Adrenal gland (tissue), 12 donors: ENCODE data around the gene ZIC3. TPM values are rescaled to one million over a fixed set of nuclear protein-coding genes. Genes with fewer than 3 reads are reported as not detected.

Source experiments
- DNase-seq, 7 donors: peaks; one replicate each; pipeline ENCODE4 v3.0.0-alpha.2; 2019 to 2020
- H3K27ac ChIP-seq, 5 donors: fragments of 200-600 bp; sonication (generic) in 4 of 5; 1 replicate in 3 of 5; 2 replicates in 2 of 5; pipeline versions ENCODE4 v1.5.1 to v1.8.0; 2016 to 2020; ENCODE audit warnings: mild to moderate bottlenecking in 1 of 5
- H3K27me3 ChIP-seq: fragments of 200-600 bp; 2 replicates; pipeline ENCODE4 v1.8.0; 2021
- H3K36me3 ChIP-seq, 2 donors: fragments of 200-600 bp; replicated peaks in 1 of 2; 1 replicate in 1 of 2; 2 replicates in 1 of 2; pipeline versions ENCODE4 v1.5.1 to v1.8.0; 2018 to 2022
- H3K4me1 ChIP-seq, 2 donors: fragments of 200-600 bp; replicated peaks in 1 of 2; 1 replicate in 1 of 2; 2 replicates in 1 of 2; pipeline versions ENCODE4 v1.5.1 to v1.8.0; 2018 to 2021
- H3K4me3 ChIP-seq, 4 donors: fragments of 200-600 bp; sonication (generic) in 3 of 4; one replicate each; pipeline ENCODE4 v1.5.1; 2016 to 2018
- H3K9me3 ChIP-seq, 3 donors: fragments of 200-600 bp; sonication (generic) in 1 of 3; replicated peaks in 1 of 3; 1 replicate in 2 of 3; 2 replicates in 1 of 3; pipeline versions ENCODE4 v1.5.1 to v1.8.0; 2016 to 2021
- CTCF ChIP-seq, 6 experiments: fragments of 450-650 bp in 4 of 6; fragments of 200-600 bp in 2 of 6; sonication (generic) in 1 of 6; IDR thresholded peaks; 1 replicate in 5 of 6; 2 replicates in 1 of 6; pipeline versions ENCODE4 v1.5.1 to v1.8.0; 2016 to 2021; ENCODE audit warnings: antibody characterized with exemption in 6 of 6, mild to moderate bottlenecking in 2 of 6, moderate library complexity in 1 of 6
- POLR2A ChIP-seq, 2 donors: fragments of 450-650 bp; IDR thresholded peaks; one replicate each; pipeline ENCODE4 v1.6.1; 2017; ENCODE audit warnings: antibody characterized with exemption in 2 of 2, mild to moderate bottlenecking in 2 of 2, moderate library complexity in 1 of 2
- WGBS, 4 donors: extraction: QIAGEN DNeasy Blood & Tissue Kit in 2 of 4; methylation state at CpG; one replicate each; pipeline versions ENCODE4 v1.1.5 to v1.1.7; 2013 to 2017; 5-methylcytosine and 5-hydroxymethylcytosine counted together
- intact Hi-C, 2 donors: fragments of 100-400 bp; cut with DNase I; formaldehyde crosslinking; loops; one replicate each; pipeline versions ENCODE4 v1.14.1 to v1.15.0; 2022 to 2023
- polyA plus RNA-seq, 3 donors: library from polyadenylated mRNA; stranded (reverse); fragments of 200-250 nt in 2 of 3; fragments of 350-450 nt in 1 of 3; fragmentation: Illumina TruSeq in 1 of 3; extraction: RNeasy Lipid Tissue Mini Kit (QIAGEN cat#74804) in 1 of 3; gene quantifications; one replicate each; pipeline ENCODE4 v1.2.3, GENCODE V29; 2013 to 2014
- total RNA-seq, 9 donors: library from RNA; depleted of rRNA in 4 of 9; stranded (reverse); fragments of >200 nt in 4 of 9; fragments of 120-200 nt in 1 of 9; fragmentation: NEBNext Ultra II Directional in 1 of 9; extraction: Animal tissue kit (Norgen Biotek cat#: 25700) in 1 of 9; gene quantifications; one replicate each; pipeline versions ENCODE4 v1.1.0 to v1.2.4, GENCODE V29; 2013 to 2023
- donor health status: healthy with polysubstance abuse.
- donor health status: Bipolar disorder and iron deficiency.
- donor health status: DM: yes; HTN: yes; CAD: no.
- donor health status: DM: no; HTN: no; CAD: no.
- donor health status: DM: no; HTN: no; CAD: no.
- donor health status: DM: yes; HTN: yes; CAD: no.

Gene ZIC3
- total and polyA plus RNA-seq, 12 donors = 0.08 TPM; not detected in 11

GRCh38 chrX:137566746-137567679, 1.1 kb downstream of the ZIC3 start:
- intact Hi-C loops = no loop called here
- no peak for TF ChIP-seq CTCF (IDR thresholded peaks at IDR 0.05)
- no peak for TF ChIP-seq POLR2A (IDR thresholded peaks at IDR 0.05)
- WGBS, 4 donors = 0 to 60% (median 15%) methylated on average over 2 to 82 of the region's 82 CpGs
- Histone ChIP-seq H3K4me3 (peak overlapping the region in 1 of 4 donors; percentile 63), H3K36me3 (no peaks in the 10 kb centered on the region), H3K4me1 (peaks cover 3 to 4% of the 10 kb centered on the region in 2 donors), H3K27me3 (peaks cover 88% of the 10 kb centered on the region), H3K27ac (no peak overlapping the region), H3K9me3 (no peaks in the 10 kb centered on the region)
- DNase-seq = no peak

GRCh38 chrX:137567682-137568232, 1.8 kb downstream of the ZIC3 start:
- H3K27ac ChIP-seq = no peak overlapping the region
- peaks cover 3 to 4% of the 10 kb centered on the region in 2 donors for H3K4me1 ChIP-seq
- 2 to 38% (median 14%) methylated on average over 7 to 36 of the region's 36 CpGs for WGBS, 4 donors
- H3K4me3 ChIP-seq = no peak overlapping the region
- no peaks in the 10 kb centered on the region for H3K36me3 ChIP-seq
- TF ChIP-seq CTCF (IDR thresholded peaks at IDR 0.05) (no peak), POLR2A (IDR thresholded peaks at IDR 0.05) (no peak)
- intact Hi-C loops = no loop called here
- H3K27me3 ChIP-seq = peaks cover 93% of the 10 kb centered on the region
- DNase-seq = no peak
- no peaks in the 10 kb centered on the region for H3K9me3 ChIP-seq

GRCh38 chrX:137568741-137569469, 3.0 kb downstream of the ZIC3 start:
- H3K27ac ChIP-seq = no peak overlapping the region
- H3K4me3 ChIP-seq = no peak overlapping the region
- H3K36me3 ChIP-seq = no peaks in the 10 kb centered on the region
- no peaks in the 10 kb centered on the region for H3K9me3 ChIP-seq
- peaks cover 94% of the 10 kb centered on the region for H3K27me3 ChIP-seq
- WGBS, 4 donors = 5 to 30% (median 15%) methylated on average over 13 to 53 of the region's 53 CpGs
- peaks cover 3 to 4% of the 10 kb centered on the region in 2 donors for H3K4me1 ChIP-seq
- intact Hi-C loops = no loop called here
- TF ChIP-seq CTCF (IDR thresholded peaks at IDR 0.05) (no peak), POLR2A (IDR thresholded peaks at IDR 0.05) (no peak)
- no peak for DNase-seq

GRCh38 chrX:137569470-137569891, 3.6 kb downstream of the ZIC3 start:
- H3K9me3 ChIP-seq = no peaks in the 10 kb centered on the region
- no peak overlapping the region for H3K4me3 ChIP-seq
- no peak for DNase-seq
- no peaks in the 10 kb centered on the region for H3K36me3 ChIP-seq
- no peak overlapping the region for H3K27ac ChIP-seq
- TF ChIP-seq POLR2A (IDR thresholded peaks at IDR 0.05) = no peak
- no peak for TF ChIP-seq CTCF (IDR thresholded peaks at IDR 0.05)
- peaks cover 96% of the 10 kb centered on the region for H3K27me3 ChIP-seq
- 6 to 34% (median 19%) methylated on average over 6 to 16 of the region's 16 CpGs for WGBS, 4 donors
- H3K4me1 ChIP-seq = peaks cover 3 to 4% of the 10 kb centered on the region in 2 donors
- intact Hi-C loops = no loop called here
